SJCRH30 (cell line): ENCODE data around the gene CD63. TPM values are rescaled to one million over a fixed set of nuclear protein-coding genes. Genes with fewer than 3 reads are reported as not detected.

Experiments used
- DNase-seq, 2 experiments: peaks; one replicate each; pipeline ENCODE4 v3.0.0-alpha.2; 2015 to 2020
- H3K27ac ChIP-seq: fragments of 250-450 bp; sonication (Bioruptor Pico); 2 replicates; pipeline ENCODE4 v1.5.1; 2020; ENCODE audit warnings: mild to moderate bottlenecking, moderate library complexity
- H3K27me3 ChIP-seq: fragments of 250-450 bp; sonication (Bioruptor Pico); 2 replicates; pipeline ENCODE4 v1.5.1; 2020; ENCODE audit warnings: mild to moderate bottlenecking, moderate library complexity
- H3K36me3 ChIP-seq: fragments of 250-450 bp; sonication (Bioruptor Pico); 2 replicates; pipeline ENCODE4 v1.5.1; 2020; ENCODE audit warnings: mild to moderate bottlenecking, moderate library complexity
- H3K4me1 ChIP-seq: fragments of 250-450 bp; sonication (Bioruptor Pico); 2 replicates; pipeline ENCODE4 v1.5.1; 2020; ENCODE audit warnings: mild to moderate bottlenecking, moderate library complexity
- H3K4me3 ChIP-seq: fragments of 250-450 bp; sonication (Bioruptor Pico); 2 replicates; pipeline ENCODE4 v1.5.1; 2020; ENCODE audit warnings: mild to moderate bottlenecking, moderate library complexity
- H3K9me3 ChIP-seq: fragments of 250-450 bp; sonication (Bioruptor Pico); replicated peaks from 2 replicates; pipeline ENCODE4 v1.5.1; 2020; ENCODE audit warnings: mild to moderate bottlenecking, moderate library complexity
- total RNA-seq: library from RNA; depleted of rRNA; stranded (reverse); fragments of >200 nt; shearing (Covaris generic); gene quantifications from 2 replicates; pipeline ENCODE4 v1.2.3, GENCODE V29; 2014

CD63 gene
- total RNA-seq, 1 experiment from 2014 or later, result 598 TPM

DNA sequence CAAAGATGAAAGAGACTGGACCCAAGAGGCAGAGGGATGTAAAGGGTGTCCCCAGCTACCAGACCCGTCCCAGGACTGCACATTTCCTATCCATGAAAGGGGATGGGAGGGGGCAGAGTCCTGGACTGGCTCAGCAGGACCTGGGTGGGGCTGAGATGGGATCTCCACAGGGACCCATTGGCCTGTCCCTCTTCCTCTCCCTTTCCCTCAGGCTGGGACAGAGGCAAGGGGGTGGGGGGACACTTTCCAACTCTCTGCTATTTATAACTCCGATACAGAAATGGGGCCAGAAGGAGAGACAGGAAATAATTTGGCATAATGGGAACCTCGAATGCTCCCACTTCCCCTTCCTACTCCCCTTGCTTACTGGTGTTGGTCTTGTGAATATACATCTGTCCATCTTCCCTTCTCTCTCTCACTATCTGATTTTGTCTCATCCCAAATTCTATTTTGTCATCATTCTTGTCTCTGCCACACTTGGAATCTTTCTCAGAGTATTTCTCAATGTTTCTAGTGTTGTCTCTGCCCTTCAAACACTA, 20.0 kb downstream of the CD63 start:
- peaks cover 32% of the 10 kb centered on the region for H3K4me1 ChIP-seq
- no peak overlapping the region for H3K4me3 ChIP-seq
- H3K9me3 ChIP-seq, result no peaks in the 10 kb centered on the region
- no peak overlapping the region for H3K27ac ChIP-seq
- DNase-seq, result no peak
- H3K36me3 ChIP-seq, result no peaks in the 10 kb centered on the region
- H3K27me3 ChIP-seq, result no peaks in the 10 kb centered on the region; the same call in 1 of the 2 replicates

- DNase-seq, result peak; percentile 70 to 73
- peaks cover 39% of the 10 kb centered on the region for H3K4me1 ChIP-seq
Measured at GRCh38 chr12:55707841-55708694, 20.7 kb downstream of the CD63 start, which contains the start of gene ITGA7. Gene ITGA7 (minus strand): TSS chr12:55707904. CDS start chr12:55707682, 222 bp downstream.

DNA sequence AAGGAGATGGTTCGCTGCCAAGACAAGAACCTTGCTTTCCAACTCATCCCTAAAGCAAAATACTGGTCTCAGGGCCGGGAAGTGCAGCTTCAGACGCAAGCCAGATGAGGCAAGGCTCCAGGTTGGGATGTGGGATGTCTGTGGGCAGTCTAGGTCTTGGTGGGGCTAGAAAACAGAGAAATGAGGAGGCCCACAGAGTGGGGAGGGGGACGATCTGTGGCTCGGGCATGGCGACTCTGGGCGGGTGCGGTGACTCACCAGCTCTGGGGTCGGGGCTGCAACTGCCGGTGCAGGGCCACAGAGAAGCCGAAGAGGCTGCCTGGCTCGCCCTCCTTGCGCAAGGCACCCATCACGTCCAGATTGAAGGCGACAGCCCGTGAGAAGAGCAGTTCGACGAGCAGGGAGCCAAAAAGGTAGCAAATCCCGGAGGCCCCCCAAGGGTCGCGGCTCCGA, 21.6 kb downstream of the CD63 start:
- Histone ChIP-seq H3K9me3 (no peaks in the 10 kb centered on the region), H3K27me3 (no peaks in the 10 kb centered on the region; the same call in 1 of the 2 replicates), H3K4me3 (peak overlapping the region; percentile 70), H3K4me1 (peaks cover 46% of the 10 kb centered on the region), H3K27ac (no peak overlapping the region), H3K36me3 (no peaks in the 10 kb centered on the region)
- peak; percentile 32 to 39 for DNase-seq

More at GRCh38 chr12:55707841-55708694, 20.7 kb downstream of the CD63 start, which contains the start of gene ITGA7:
- Histone ChIP-seq H3K27me3 (no peaks in the 10 kb centered on the region; the same call in 1 of the 2 replicates), H3K9me3 (no peaks in the 10 kb centered on the region), H3K4me3 (peak within 1 kb of the TSS; percentile 70), H3K27ac (no peak within 1 kb of the TSS), H3K36me3 (no peaks in the 10 kb centered on the region)

- Histone ChIP-seq H3K27ac (no peak overlapping the region), H3K27me3 (no peaks in the 10 kb centered on the region; the same call in 1 of the 2 replicates), H3K4me1 (peaks cover 46% of the 10 kb centered on the region), H3K9me3 (no peaks in the 10 kb centered on the region), H3K4me3 (peak overlapping the region; percentile 70), H3K36me3 (no peaks in the 10 kb centered on the region)
- no peak for DNase-seq
Measured at GRCh38 chr12:55706568-55707218, 22.1 kb downstream of the CD63 start.

GRCh38 chr12:55705782-55706402, 22.9 kb downstream of the CD63 start:
- Histone ChIP-seq H3K27ac (no peak overlapping the region), H3K36me3 (no peaks in the 10 kb centered on the region), H3K27me3 (no peaks in the 10 kb centered on the region; the same call in 1 of the 2 replicates), H3K4me1 (peaks cover 52% of the 10 kb centered on the region), H3K4me3 (peak overlapping the region; percentile 70), H3K9me3 (no peaks in the 10 kb centered on the region)
- peak in 1 of 2 experiments; percentile 35 for DNase-seq

DNA sequence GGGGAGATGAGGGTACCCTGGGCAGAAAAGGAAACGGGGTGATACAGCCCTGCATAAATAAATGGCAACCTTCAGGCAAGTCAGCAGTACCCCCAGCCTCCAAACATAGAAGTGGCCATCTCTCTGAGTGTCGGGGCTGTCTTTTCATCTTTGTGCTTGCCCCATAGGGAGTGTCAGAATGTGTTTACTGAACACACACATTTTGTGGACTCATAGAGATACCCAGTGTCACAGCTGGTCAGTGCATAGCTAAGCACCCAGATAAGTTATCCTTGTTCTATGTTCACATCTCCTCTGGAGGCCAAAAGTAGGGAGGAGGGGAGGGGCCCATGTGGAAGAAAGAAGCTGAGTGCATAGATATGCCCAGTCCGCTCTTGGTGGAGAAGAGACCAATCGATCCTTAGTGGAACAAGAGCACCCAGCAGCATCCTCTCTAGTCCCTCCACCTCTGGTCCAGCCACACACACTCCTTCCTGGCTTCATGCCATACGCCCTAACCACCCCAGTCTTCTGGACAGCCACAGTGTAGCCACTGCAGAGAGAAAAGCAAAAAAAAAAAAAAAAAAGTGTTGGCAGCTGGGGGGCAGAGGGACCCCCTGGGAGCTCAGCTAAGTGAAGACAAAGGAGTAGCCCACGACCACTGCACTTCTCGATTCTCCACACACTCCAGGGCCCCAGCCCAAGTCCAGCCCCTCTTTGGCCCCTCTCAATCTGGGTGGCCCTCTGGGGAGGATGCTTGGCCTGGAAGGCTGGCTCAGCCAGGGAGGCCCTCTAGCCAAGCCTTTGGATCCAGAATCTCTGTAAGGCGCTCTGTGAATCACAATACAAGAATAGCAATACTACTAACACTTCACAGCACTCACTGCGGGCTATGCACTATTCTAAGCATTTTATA, 23.7 kb downstream of the CD63 start:
- Histone ChIP-seq H3K9me3 (no peaks in the 10 kb centered on the region), H3K4me3 (no peak overlapping the region), H3K27ac (peak overlapping the region; percentile 81), H3K36me3 (no peaks in the 10 kb centered on the region), H3K27me3 (no peaks in the 10 kb centered on the region; the same call in 1 of the 2 replicates), H3K4me1 (peaks cover 60% of the 10 kb centered on the region)
- DNase-seq, result peak in 1 of 2 experiments; percentile 43

DNA sequence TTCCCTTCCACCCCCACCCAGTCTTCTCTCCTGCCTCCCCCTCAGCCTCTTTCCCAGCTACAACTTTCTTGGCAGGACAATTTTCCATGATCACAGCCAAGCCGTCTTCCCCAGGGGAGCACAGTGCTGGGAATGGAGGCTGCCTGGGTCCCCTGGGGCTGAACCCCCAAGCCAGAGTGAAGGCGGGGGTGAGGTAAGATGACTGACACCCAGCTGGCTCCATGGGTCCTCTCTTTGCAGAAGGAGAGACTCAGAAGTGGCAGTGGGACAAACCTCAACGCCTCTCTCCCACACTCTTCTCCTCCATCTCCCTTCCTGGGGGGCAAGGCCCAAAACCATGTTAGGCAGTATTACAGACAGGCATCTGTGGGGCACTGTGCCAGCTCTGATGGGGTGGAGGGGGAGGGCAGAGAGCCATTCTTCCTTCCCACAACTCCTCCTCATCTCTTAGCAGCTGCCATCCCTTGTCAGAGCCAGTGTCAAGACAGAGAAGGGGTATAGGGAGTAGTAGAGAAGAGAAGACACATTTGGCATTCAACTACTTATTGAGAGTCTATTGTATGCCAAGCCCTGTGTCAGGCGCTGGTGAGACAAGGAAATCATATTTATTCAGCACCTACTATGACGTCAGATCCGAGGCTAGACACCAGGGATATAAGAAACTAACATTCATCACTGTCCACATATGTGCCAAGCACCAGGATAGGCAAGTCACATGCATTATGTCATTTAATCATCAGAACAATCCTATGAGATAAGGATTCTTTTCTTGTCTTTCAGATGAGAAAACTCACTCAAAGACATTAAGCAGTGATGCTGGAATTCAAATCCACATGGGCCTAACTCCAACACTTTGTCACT, 24.7 kb downstream of the CD63 start:
- no peaks in the 10 kb centered on the region for H3K36me3 ChIP-seq
- H3K4me3 ChIP-seq, result no peak overlapping the region
- H3K27me3 ChIP-seq, result no peaks in the 10 kb centered on the region; the same call in 1 of the 2 replicates
- H3K4me1 ChIP-seq, result peaks cover 66% of the 10 kb centered on the region
- no peaks in the 10 kb centered on the region for H3K9me3 ChIP-seq
- peak overlapping the region; percentile 81 for H3K27ac ChIP-seq
- DNase-seq, result peak; percentile 89 to 94

DNA sequence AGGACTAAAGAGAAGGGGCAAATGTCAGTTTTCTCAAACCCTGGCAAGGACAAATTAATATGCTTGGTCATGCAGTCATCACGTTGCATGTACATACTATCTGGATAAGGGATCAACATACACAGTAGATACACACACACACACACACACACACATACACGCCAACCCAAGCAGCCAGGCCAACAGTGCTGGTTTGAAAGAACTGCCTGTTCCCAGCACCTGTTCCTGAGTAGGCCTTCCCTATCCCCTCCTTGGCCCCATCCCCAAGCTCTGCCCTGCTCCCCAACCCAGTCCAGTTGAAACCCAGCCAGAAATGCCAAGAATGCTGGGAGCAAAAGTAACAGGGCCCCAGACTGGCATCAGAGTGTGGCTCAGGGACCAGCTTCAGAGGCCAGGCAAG, 25.5 kb downstream of the CD63 start:
- no peaks in the 10 kb centered on the region for H3K36me3 ChIP-seq
- DNase-seq, result peak; percentile 83 to 86
- no peak overlapping the region for H3K4me3 ChIP-seq
- H3K9me3 ChIP-seq, result no peaks in the 10 kb centered on the region
- H3K27ac ChIP-seq, result peak overlapping the region; percentile 81
- peaks cover 66% of the 10 kb centered on the region for H3K4me1 ChIP-seq
- no peaks in the 10 kb centered on the region for H3K27me3 ChIP-seq

GRCh38 chr12:55702861-55703260, 25.9 kb downstream of the CD63 start:
- no peak for DNase-seq
- Histone ChIP-seq H3K27me3 (no peaks in the 10 kb centered on the region), H3K27ac (peak overlapping the region; percentile 81), H3K4me3 (no peak overlapping the region), H3K36me3 (no peaks in the 10 kb centered on the region), H3K4me1 (peaks cover 66% of the 10 kb centered on the region), H3K9me3 (no peaks in the 10 kb centered on the region)

- no peak overlapping the region for H3K4me3 ChIP-seq
- no peaks in the 10 kb centered on the region for H3K9me3 ChIP-seq
- no peaks in the 10 kb centered on the region for H3K27me3 ChIP-seq
- H3K27ac ChIP-seq, result peak overlapping the region; percentile 22
- H3K4me1 ChIP-seq, result peaks cover 50% of the 10 kb centered on the region
- peak; percentile 96 for DNase-seq
- H3K36me3 ChIP-seq, result no peaks in the 10 kb centered on the region
Measured at GRCh38 chr12:55700255-55701018, 28.4 kb downstream of the CD63 start.

GRCh38 chr12:55699471-55700055, 29.2 kb downstream of the CD63 start:
- no peak for DNase-seq
- Histone ChIP-seq H3K36me3 (no peaks in the 10 kb centered on the region), H3K9me3 (no peaks in the 10 kb centered on the region), H3K4me3 (no peak overlapping the region), H3K27me3 (no peaks in the 10 kb centered on the region), H3K27ac (no peak overlapping the region), H3K4me1 (peaks cover 42% of the 10 kb centered on the region)

- Histone ChIP-seq H3K4me1 (peaks cover 36% of the 10 kb centered on the region), H3K27me3 (no peaks in the 10 kb centered on the region), H3K4me3 (no peak overlapping the region), H3K36me3 (no peaks in the 10 kb centered on the region; the same call in 1 of the 2 replicates), H3K27ac (no peak overlapping the region), H3K9me3 (no peaks in the 10 kb centered on the region)
- DNase-seq, result no peak
Measured at GRCh38 chr12:55698965-55699364, 29.8 kb downstream of the CD63 start.
